OCI-LY1 (cell line): ENCODE measurements around the gene IGSF8.

Source experiments
- H2AFZ ChIP-seq: fragments of 200-600 bp; sonication (generic), shearing (Covaris generic); 2 replicates; pipeline ENCODE4 v1.6.0; 2014; ENCODE audit warnings: antibody characterized with exemption, mild to moderate bottlenecking, low read length
- H3F3A ChIP-seq: fragments of 200-600 bp; sonication (generic), shearing (Covaris generic); 2 replicates; pipeline ENCODE4 v1.6.0; 2014; ENCODE audit warnings: mild to moderate bottlenecking, antibody characterized with exemption, low read length, moderate library complexity; ENCODE audit not compliant: insufficient read depth
- H3K27ac ChIP-seq: fragments of 200-600 bp; sonication (generic); 2 replicates; pipeline ENCODE4 v1.5.1; 2014; ENCODE audit warnings: low read length, mixed run types, mild to moderate bottlenecking, low read depth; ENCODE audit not compliant: poor library complexity, severe bottlenecking
- H3K27me3 ChIP-seq: fragments of 200-600 bp; sonication (generic); 2 replicates; pipeline ENCODE4 v1.6.0; 2014; ENCODE audit warnings: antibody characterized with exemption, mild to moderate bottlenecking, low read length, moderate library complexity; ENCODE audit not compliant: insufficient read depth
- H3K36me3 ChIP-seq: fragments of 200-600 bp; sonication (generic); 2 replicates; pipeline ENCODE4 v1.6.1; 2014; ENCODE audit warnings: mild to moderate bottlenecking, antibody characterized with exemption, low read length, moderate library complexity, mixed read lengths; ENCODE audit not compliant: insufficient read depth
- H3K4me1 ChIP-seq: fragments of 200-600 bp; sonication (generic); 2 replicates; pipeline ENCODE4 v1.5.1; 2014; ENCODE audit warnings: mild to moderate bottlenecking, low read length, moderate library complexity; ENCODE audit not compliant: insufficient read depth, severe bottlenecking
- H3K4me2 ChIP-seq: fragments of 200-600 bp; sonication (generic), shearing (Covaris generic); 2 replicates; pipeline ENCODE4 v1.6.1; 2014; ENCODE audit warnings: low read length
- H3K4me3 ChIP-seq: fragments of 200-600 bp; sonication (generic); 2 replicates; pipeline ENCODE4 v1.5.1; 2014; ENCODE audit warnings: low read length, low read depth, mild to moderate bottlenecking, mixed read lengths; ENCODE audit not compliant: poor library complexity, severe bottlenecking
- H3K79me2 ChIP-seq: fragments of 200-600 bp; shearing (Covaris generic); 2 replicates; pipeline ENCODE4 v1.6.1; 2016; ENCODE audit warnings: mixed run types, low read length, mixed read lengths; ENCODE audit not compliant: insufficient read depth
- H3K9ac ChIP-seq: fragments of 200-600 bp; sonication (generic), shearing (Covaris generic); 2 replicates; pipeline ENCODE4 v1.6.1; 2014; ENCODE audit warnings: mild to moderate bottlenecking, low read length, mixed read lengths
- H3K9me2 ChIP-seq: fragments of 200-600 bp; sonication (generic), shearing (Covaris generic); 2 replicates; pipeline ENCODE4 v1.6.1; 2014; ENCODE audit warnings: low read depth, mild to moderate bottlenecking, low read length, mixed read lengths
- H3K9me3 ChIP-seq: fragments of 200-600 bp; shearing (Covaris generic); 2 replicates; pipeline ENCODE4 v1.6.1; 2014; ENCODE audit warnings: low read length, mixed read lengths
- H4K20me1 ChIP-seq: fragments of 200-600 bp; sonication (generic), shearing (Covaris generic); 2 replicates; pipeline ENCODE4 v1.6.0; 2016; ENCODE audit warnings: mild to moderate bottlenecking, low read length; ENCODE audit not compliant: insufficient read depth
- EZH2 ChIP-seq: fragments of 200-600 bp; sonication (generic), shearing (Covaris generic); IDR thresholded peaks from 2 replicates; pipeline ENCODE4 v1.8.0; 2017; ENCODE audit warnings: borderline replicate concordance, mixed run types, mild to moderate bottlenecking, antibody characterized with exemption, low read length, moderate library complexity, mixed read lengths

The IGSF8 gene

DNA sequence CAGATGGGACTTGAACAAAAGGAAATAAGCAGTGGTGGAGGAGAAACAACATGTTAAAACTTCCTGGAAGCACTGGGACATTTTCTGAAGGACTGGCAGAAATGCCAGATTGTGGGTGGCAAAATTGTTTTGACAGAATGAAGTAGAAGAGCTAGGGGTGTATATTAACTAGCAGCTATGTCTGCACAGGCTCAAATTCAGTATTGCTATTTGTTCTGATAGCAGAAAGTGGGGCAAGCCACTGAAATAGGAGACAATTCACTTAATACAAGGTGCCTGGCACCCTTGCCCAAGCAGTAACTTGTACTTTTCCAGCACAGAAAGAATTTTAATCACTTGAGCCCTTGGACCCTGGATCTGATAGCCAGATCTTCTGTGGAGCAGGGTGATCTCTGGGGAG is 54.9 kb downstream of the IGSF8 start:
- Histone ChIP-seq H3K9ac (no peak overlapping the region), H3K4me3 (no peak overlapping the region), H3K79me2 (no peaks in the 10 kb centered on the region), H3K27me3 (no peaks in the 10 kb centered on the region), H3K9me3 (no peaks in the 10 kb centered on the region), H3K4me2 (no peak overlapping the region), H3K9me2 (no peaks in the 10 kb centered on the region), H3F3A (no peaks in the 10 kb centered on the region), H3K4me1 (peaks cover 8% of the 10 kb centered on the region), H3K27ac (no peak overlapping the region), H2AFZ (no peak overlapping the region), H3K36me3 (no peaks in the 10 kb centered on the region), H4K20me1 (no peaks in the 10 kb centered on the region)
- no peak for TF ChIP-seq EZH2
